ENCODE results near the gene HAPLN3. TPM values are rescaled to one million over a fixed set of nuclear protein-coding genes. Genes with fewer than 3 reads are reported as not detected.

Gene HAPLN3
- total RNA-seq, 1 donor from 2014 or later: 16.8 TPM

DNA sequence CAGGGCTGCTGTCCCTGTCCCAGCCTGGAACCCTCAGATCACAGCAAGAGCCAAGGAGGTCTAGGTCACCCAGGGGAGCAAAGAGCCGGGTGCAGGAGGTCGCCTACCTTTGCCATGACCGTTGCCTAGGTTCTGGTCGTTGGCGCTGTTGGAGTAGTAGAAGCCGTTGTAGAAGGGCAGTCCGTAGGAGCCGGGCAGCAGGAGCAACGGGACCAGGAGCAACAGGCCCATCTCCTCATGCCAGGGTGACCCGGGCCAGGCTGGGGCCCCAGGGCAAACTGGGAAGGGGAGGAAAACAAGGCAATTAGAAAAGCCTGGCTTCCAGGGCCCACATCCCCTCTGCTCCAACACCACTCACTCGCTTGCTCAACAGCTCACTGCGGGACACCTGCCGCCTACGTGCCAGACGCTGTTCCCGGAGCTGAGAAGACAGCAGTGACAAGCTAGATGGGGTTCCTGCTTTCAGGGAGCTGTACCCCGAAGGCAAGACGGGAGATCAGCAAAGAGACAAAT lies 8.2 kb downstream of the HAPLN3 start:
- DNase-seq (ENCODE audit: low read depth): no peak
- no peaks in the 10 kb centered on the region for H3K36me3 ChIP-seq (ENCODE audit: control insufficient read depth, insufficient read depth, low read length)
- H3K4me3 ChIP-seq (ENCODE audit: low read depth, low read length): no peak overlapping the region
- TF ChIP-seq, protein P1, sequence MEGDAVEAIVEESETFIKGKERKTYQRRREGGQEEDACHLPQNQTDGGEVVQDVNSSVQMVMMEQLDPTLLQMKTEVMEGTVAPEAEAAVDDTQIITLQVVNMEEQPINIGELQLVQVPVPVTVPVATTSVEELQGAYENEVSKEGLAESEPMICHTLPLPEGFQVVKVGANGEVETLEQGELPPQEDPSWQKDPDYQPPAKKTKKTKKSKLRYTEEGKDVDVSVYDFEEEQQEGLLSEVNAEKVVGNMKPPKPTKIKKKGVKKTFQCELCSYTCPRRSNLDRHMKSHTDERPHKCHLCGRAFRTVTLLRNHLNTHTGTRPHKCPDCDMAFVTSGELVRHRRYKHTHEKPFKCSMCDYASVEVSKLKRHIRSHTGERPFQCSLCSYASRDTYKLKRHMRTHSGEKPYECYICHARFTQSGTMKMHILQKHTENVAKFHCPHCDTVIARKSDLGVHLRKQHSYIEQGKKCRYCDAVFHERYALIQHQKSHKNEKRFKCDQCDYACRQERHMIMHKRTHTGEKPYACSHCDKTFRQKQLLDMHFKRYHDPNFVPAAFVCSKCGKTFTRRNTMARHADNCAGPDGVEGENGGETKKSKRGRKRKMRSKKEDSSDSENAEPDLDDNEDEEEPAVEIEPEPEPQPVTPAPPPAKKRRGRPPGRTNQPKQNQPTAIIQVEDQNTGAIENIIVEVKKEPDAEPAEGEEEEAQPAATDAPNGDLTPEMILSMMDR (IDR thresholded peaks at IDR 0.05; ENCODE audit: insufficient read depth, low read length, poor library complexity, severe bottlenecking): no peak
- H3K27me3 ChIP-seq (ENCODE audit: control insufficient read depth, insufficient read depth, low read length): no peaks in the 10 kb centered on the region

DNA sequence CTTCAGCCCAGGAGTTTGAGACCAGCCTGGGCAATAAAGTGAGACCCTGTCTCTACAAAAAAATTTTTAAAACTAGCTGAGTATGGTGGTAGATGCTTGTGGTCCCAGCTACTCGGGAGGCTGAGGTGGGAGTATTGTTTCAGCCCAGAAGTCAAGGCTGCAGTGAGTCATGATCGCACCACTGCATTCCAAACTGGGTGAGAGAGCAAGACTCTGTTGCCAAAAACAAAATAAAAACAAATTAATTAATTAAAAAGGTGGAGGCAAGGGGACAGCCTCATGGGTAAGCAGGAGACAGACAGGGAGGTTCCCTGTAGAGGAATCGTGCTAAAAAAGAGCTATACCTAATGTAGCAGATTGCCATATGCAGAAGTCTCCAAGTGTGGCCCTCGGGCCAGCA lies 12.6 kb downstream of the HAPLN3 start:
- no peaks in the 10 kb centered on the region for H3K36me3 ChIP-seq (ENCODE audit: control insufficient read depth, insufficient read depth, low read length)
- TF ChIP-seq, protein P1 (IDR thresholded peaks at IDR 0.05; ENCODE audit: insufficient read depth, low read length, poor library complexity, severe bottlenecking): no peak
- no peaks in the 10 kb centered on the region for H3K27me3 ChIP-seq (ENCODE audit: control insufficient read depth, insufficient read depth, low read length)
- no peak for DNase-seq (ENCODE audit: low read depth)
- no peak overlapping the region for H3K4me3 ChIP-seq (ENCODE audit: low read depth, low read length)

DNA sequence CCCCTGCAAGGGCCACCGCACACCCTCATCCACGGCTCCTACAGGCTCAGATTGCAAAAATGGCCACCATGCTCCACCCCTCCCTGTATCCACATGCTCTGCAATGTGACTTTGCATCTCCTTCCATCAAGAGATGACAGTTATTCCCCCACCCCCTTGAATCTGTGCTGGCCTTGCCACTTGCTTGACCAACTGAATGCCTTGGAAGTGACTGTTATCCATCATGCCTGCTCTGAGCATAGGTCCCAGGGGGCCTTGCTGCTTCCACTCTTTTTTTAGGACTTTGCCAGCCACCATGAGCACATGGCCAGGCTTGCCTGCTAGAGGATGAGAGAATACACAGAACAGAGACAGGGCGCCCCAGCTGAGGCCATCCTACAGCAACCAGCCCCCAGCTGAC lies 13.6 kb downstream of the HAPLN3 start:
- no peak for DNase-seq (ENCODE audit: low read depth)
- Histone ChIP-seq H3K27me3 (ENCODE audit: control insufficient read depth, insufficient read depth, low read length) (no peaks in the 10 kb centered on the region), H3K4me3 (ENCODE audit: low read depth, low read length) (no peak overlapping the region), H3K36me3 (ENCODE audit: control insufficient read depth, insufficient read depth, low read length) (no peaks in the 10 kb centered on the region)
- TF ChIP-seq, protein P1 (IDR thresholded peaks at IDR 0.05; ENCODE audit: insufficient read depth, low read length, poor library complexity, severe bottlenecking): no peak

DNA sequence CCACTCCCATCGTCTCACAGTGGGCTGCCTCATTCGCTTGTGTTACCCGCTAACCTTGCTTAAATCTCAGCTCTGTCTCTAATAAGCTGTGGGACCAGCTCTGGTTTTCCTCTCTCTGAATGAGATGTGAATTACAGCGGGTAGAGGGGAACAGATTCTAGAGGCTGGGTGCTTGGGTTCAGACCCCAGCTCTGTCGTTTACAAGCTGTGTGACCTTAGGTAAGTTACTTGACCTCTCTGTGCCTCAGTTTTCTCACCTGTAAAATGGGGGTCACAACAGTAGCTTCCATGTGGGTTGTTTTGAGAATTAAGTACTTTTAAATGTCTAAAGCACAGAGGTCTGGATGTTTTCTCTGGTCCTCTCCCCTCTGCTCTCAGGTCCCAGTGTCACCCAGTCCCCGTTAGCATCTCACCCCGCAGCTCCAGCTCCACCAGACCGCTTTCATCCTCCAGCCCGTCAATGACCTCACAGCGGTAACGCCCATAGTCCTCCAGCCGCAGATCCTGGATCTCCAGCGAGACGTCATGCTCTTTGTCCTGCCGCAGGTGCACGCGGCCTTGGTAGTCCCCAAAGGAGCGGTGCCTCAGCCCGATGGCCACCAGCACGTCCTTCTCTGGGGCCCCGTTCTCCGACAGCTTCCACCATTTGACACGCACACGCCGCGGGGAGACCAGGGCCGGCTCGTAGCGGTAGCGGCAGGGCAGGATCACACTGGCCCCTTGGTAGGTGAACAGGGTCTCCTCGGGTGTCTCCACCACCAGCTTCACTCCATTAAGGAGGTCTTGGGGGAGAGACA lies 14.2 kb downstream of the HAPLN3 start:
- no peak overlapping the region for H3K4me3 ChIP-seq (ENCODE audit: low read depth, low read length)
- no peaks in the 10 kb centered on the region for H3K36me3 ChIP-seq (ENCODE audit: control insufficient read depth, insufficient read depth, low read length)
- H3K27me3 ChIP-seq (ENCODE audit: control insufficient read depth, insufficient read depth, low read length): no peaks in the 10 kb centered on the region
- TF ChIP-seq, protein P1 (IDR thresholded peaks at IDR 0.05; ENCODE audit: insufficient read depth, low read length, poor library complexity, severe bottlenecking): no peak
- DNase-seq (ENCODE audit: low read depth): no peak

DNA sequence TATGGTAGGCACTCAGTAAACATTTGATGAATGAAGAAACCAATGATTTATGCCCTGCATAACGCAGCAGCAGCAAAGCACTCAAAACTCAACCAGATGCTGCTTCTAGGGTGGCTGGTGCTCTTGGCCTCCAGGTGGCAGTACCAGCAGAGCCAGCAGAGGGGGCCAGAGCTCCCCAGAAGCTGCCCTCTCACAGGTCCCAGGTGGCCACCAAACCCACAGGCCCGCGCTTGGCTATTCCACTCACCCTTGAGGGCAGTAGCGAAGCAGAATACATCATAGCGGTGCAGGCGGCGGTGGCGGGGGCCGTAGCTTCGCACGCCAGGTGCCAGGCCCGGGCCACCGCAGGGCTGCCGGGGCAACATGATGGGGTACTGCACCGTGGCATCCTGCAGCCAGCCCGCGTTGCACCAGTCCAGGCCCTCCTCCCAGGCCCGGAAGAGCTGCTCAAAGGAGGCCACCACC lies 16.6 kb downstream of the HAPLN3 start:
- DNase-seq (ENCODE audit: low read depth): no peak
- H3K27me3 ChIP-seq (ENCODE audit: control insufficient read depth, insufficient read depth, low read length): no peaks in the 10 kb centered on the region
- TF ChIP-seq, protein P1 (IDR thresholded peaks at IDR 0.05; ENCODE audit: insufficient read depth, low read length, poor library complexity, severe bottlenecking): peak; percentile 87
- H3K4me3 ChIP-seq (ENCODE audit: low read depth, low read length): no peak overlapping the region
- H3K36me3 ChIP-seq (ENCODE audit: control insufficient read depth, insufficient read depth, low read length): no peaks in the 10 kb centered on the region

Measured in kidney epithelial cell (primary cell).